HCT116 (cell line): ENCODE data around the gene CA4. TPM values are rescaled to one million over a fixed set of nuclear protein-coding genes. Genes with fewer than 3 reads are reported as not detected.
"Not testable (repeated sequence)": the region's sequence is repeated elsewhere in the genome, so short reads cannot be mapped to it uniquely, and the experiment has no call there.

Experiments used
- ATAC-seq: fragments of 200-7000 bp; cut with Tn5 transposase; 2 replicates; pipeline ENCODE4 v1.9.1; 2020; ENCODE audit warnings: mild to moderate bottlenecking, moderate library complexity
- BruUV-seq: library from RNA; stranded (reverse); fragments of 400-500 nt; replicated peaks from 2 replicates; lab custom pipeline; 2021; lab: Mats Ljungman, UMichigan
- CTCF ChIA-PET: fragments of 300-600 bp; sonication (Branson Sonifier 250); formaldehyde crosslinking; loops from one replicate; lab custom pipeline; 2021; ENCODE audit warnings: antibody characterized with exemption; lab: Charles Lee
- POLR2A ChIA-PET: fragments of 300-600, 350-600 bp; sonication (Branson Sonifier 250); formaldehyde crosslinking; loops from one replicate; lab custom pipeline; 2021; ENCODE audit warnings: antibody characterized with exemption; lab: Charles Lee
- RAD21 ChIA-PET, 2 experiments: fragments of 300-600 bp; sonication (Branson Sonifier 250); formaldehyde crosslinking; loops; one replicate each; lab custom pipeline; 2023; ENCODE audit warnings: low total read pairs in 2 of 2; ENCODE audit not compliant: uncharacterized antibody in 2 of 2, unreplicated experiment in 2 of 2, low non-redundant PET in 1 of 2; lab: Charles Lee
- DNase-seq: peaks from one replicate; pipeline ENCODE4 v3.0.0-alpha.2; 2010; ENCODE audit warnings: low read depth, low spot score
- H2AFZ ChIP-seq: fragments of 200-600 bp; shearing (Covaris generic), sonication (generic); 2 replicates; pipeline ENCODE4 v1.6.1; 2017; ENCODE audit warnings: low read depth, mixed run types, mixed read lengths, antibody characterized with exemption, low read length; ENCODE audit not compliant: poor library complexity, severe bottlenecking
- H3K27ac ChIP-seq: 2 replicates; pipeline ENCODE4 v1.5.1; 2012; ENCODE audit warnings: low read depth, low read length
- H3K27me3 ChIP-seq: fragments of 200-600 bp; sonication (generic); 2 replicates; pipeline ENCODE4 v1.6.1; 2016; ENCODE audit warnings: mixed run types, low read length, mixed read lengths; ENCODE audit not compliant: insufficient read depth
- H3K36me3 ChIP-seq, 2 experiments: fragments of 200-500 bp in 1 of 2; fragments of 200-600 bp in 1 of 2; sonication (Bioruptor generic) in 1 of 2; sonication (generic) in 1 of 2; 2 replicates each; pipeline versions ENCODE4 v1.5.1 to v1.6.1; 2014 to 2016; ENCODE audit warnings: low read length in 2 of 2, inconsistent platforms in 1 of 2, mixed read lengths in 1 of 2, mixed run types in 1 of 2; ENCODE audit not compliant: insufficient read depth in 2 of 2, control insufficient read depth in 1 of 2
- H3K4me1 ChIP-seq, 2 experiments: fragments of 200-600 bp in 1 of 2; sonication (generic) in 1 of 2; 2 replicates each; pipeline versions ENCODE4 v1.5.1 to v1.6.1; 2012 to 2017; ENCODE audit warnings: low read length in 2 of 2, inconsistent platforms in 1 of 2, mild to moderate bottlenecking in 1 of 2, mixed read lengths in 1 of 2, mixed run types in 1 of 2, moderate library complexity in 1 of 2; ENCODE audit not compliant: insufficient read depth in 2 of 2, control insufficient read depth in 1 of 2
- H3K4me2 ChIP-seq: fragments of 200-600 bp; sonication (generic); 2 replicates; pipeline ENCODE4 v1.6.1; 2017; ENCODE audit warnings: mixed run types, low read length, mixed read lengths
- H3K4me3 ChIP-seq, 2 experiments: fragments of 200-600 bp in 1 of 2; sonication (generic) in 1 of 2; replicated peaks in 1 of 2; 2 replicates each; pipeline ENCODE4 v1.5.1; 2011 to 2016; ENCODE audit warnings: low read length in 2 of 2, control low read depth in 1 of 2, low read depth in 1 of 2, mild to moderate bottlenecking in 1 of 2, mixed read lengths in 1 of 2, mixed run types in 1 of 2
- H3K79me2 ChIP-seq: fragments of 200-600 bp; sonication (generic); 2 replicates; pipeline ENCODE4 v1.6.1; 2017; ENCODE audit warnings: mild to moderate bottlenecking, mixed run types, low read length, moderate library complexity, mixed read lengths; ENCODE audit not compliant: insufficient read depth
- H3K9ac ChIP-seq: fragments of 200-600 bp; sonication (generic); 2 replicates; pipeline ENCODE4 v1.6.1; 2016; ENCODE audit warnings: low read length, mixed read lengths
- H3K9me2 ChIP-seq: fragments of 200-600 bp; sonication (generic), shearing (Covaris generic); 2 replicates; pipeline ENCODE4 v1.6.1; 2017; ENCODE audit warnings: mixed run types, mild to moderate bottlenecking, moderate library complexity; ENCODE audit not compliant: insufficient read depth
- H3K9me3 ChIP-seq, 2 experiments: fragments of 200-500 bp in 1 of 2; fragments of 200-600 bp in 1 of 2; sonication (Bioruptor generic) in 1 of 2; sonication (generic) in 1 of 2; 2 replicates each; pipeline ENCODE4 v1.6.1; 2014 to 2017; ENCODE audit warnings: low read length in 2 of 2, mixed read lengths in 2 of 2, inconsistent platforms in 1 of 2, low read depth in 1 of 2, mild to moderate bottlenecking in 1 of 2, mixed run types in 1 of 2, moderate library complexity in 1 of 2; ENCODE audit not compliant: control insufficient read depth in 1 of 2, insufficient read depth in 1 of 2
- H4K20me1 ChIP-seq: fragments of 200-600 bp; sonication (generic), shearing (Covaris generic); 2 replicates; pipeline ENCODE4 v1.6.1; 2017; ENCODE audit warnings: mixed run types, mild to moderate bottlenecking, moderate library complexity; ENCODE audit not compliant: insufficient read depth
- CBX3 ChIP-seq: IDR thresholded peaks from 2 replicates; pipeline ENCODE4 v1.6.1; 2012; ENCODE audit warnings: low read depth
- CEBPB ChIP-seq: IDR thresholded peaks from 2 replicates; pipeline ENCODE4 v1.6.1; 2012; ENCODE audit warnings: low read depth
- EZH2 ChIP-seq: fragments of 200-600 bp; sonication (generic); IDR thresholded peaks from 2 replicates; pipeline ENCODE4 v1.6.1; 2017; ENCODE audit warnings: antibody characterized with exemption, mixed run types
- EZH2phosphoT487 ChIP-seq: fragments of 200-600 bp; IDR thresholded peaks from 2 replicates; pipeline ENCODE4 v1.6.1; 2018; ENCODE audit warnings: antibody characterized with exemption, borderline replicate concordance
- JUND ChIP-seq: IDR thresholded peaks from 2 replicates; pipeline ENCODE4 v1.6.1; 2012
- POLR2AphosphoS5 ChIP-seq: IDR thresholded peaks from 2 replicates; pipeline ENCODE4 v1.6.1; 2011; ENCODE audit warnings: mild to moderate bottlenecking, low read depth, low read length, moderate library complexity
- SIN3A ChIP-seq: IDR thresholded peaks from 2 replicates; pipeline ENCODE4 v1.6.1; 2012; ENCODE audit warnings: low read depth
- SP1 ChIP-seq: IDR thresholded peaks from 2 replicates; pipeline ENCODE4 v1.6.1; 2012; ENCODE audit warnings: low read depth
- SRF ChIP-seq: IDR thresholded peaks from 2 replicates; pipeline ENCODE4 v1.6.1; 2012; ENCODE audit warnings: low read depth
- ZBTB33 ChIP-seq: IDR thresholded peaks from 2 replicates; pipeline ENCODE4 v1.6.1; 2011; ENCODE audit warnings: mild to moderate bottlenecking, low read length, moderate library complexity; ENCODE audit not compliant: insufficient replicate concordance; ENCODE audit errors: extremely low read depth
- intact Hi-C: fragments of 100-400 bp; cut with micrococcal nuclease; formaldehyde crosslinking; loops from 2 replicates; pipeline ENCODE4 v1.10.0; 2022
- total RNA-seq: library from RNA; stranded (reverse); gene quantifications from one replicate; pipeline ENCODE4 v1.2.1, GENCODE V29; 2021; ENCODE audit not compliant: unreplicated experiment
- TF ChIP-seq, protein P1 (sequence below): IDR thresholded peaks from 2 replicates; pipeline ENCODE4 v1.6.1; 2012
- TF ChIP-seq, protein P2 (sequence below): IDR thresholded peaks from 2 replicates; pipeline ENCODE4 v1.6.1; 2012

The CA4 gene
- total RNA-seq, 1 experiment from 2014 or later: 0.20 TPM

GRCh38 chr17:60188759-60189158 is 39.0 kb downstream of the CA4 start:
- Histone ChIP-seq H2AFZ (no peak overlapping the region), H3K4me3 (no peak overlapping the region), H3K9ac (no peak overlapping the region), H3K79me2 (no peaks in the 10 kb centered on the region), H3K27me3 (no peaks in the 10 kb centered on the region), H3K9me3 (no peaks in the 10 kb centered on the region), H3K36me3 (peaks cover 4 to 21% of the 10 kb centered on the region in 2 experiments; a peak in 2 of 4 replicates), H3K27ac (no peak overlapping the region), H3K9me2 (no peaks in the 10 kb centered on the region), H3K4me2 (no peak overlapping the region)
- ChIA-PET RAD21 (no interaction called here), CTCF (no interaction called here)
- BruUV-seq: no TSS peak
- ATAC-seq: no peak
- intact Hi-C loops: no loop called here
- no peak for TF ChIP-seq SRF
- TF ChIP-seq CEBPB: no peak
- TF ChIP-seq POLR2AphosphoS5: no peak
- no peak for TF ChIP-seq CBX3
- TF ChIP-seq EZH2phosphoT487: no peak
- TF ChIP-seq, protein P1, sequence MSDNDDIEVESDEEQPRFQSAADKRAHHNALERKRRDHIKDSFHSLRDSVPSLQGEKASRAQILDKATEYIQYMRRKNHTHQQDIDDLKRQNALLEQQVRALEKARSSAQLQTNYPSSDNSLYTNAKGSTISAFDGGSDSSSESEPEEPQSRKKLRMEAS: no peak
- no peak for TF ChIP-seq JUND
- TF ChIP-seq ZBTB33: no peak
- no peak for TF ChIP-seq SIN3A
- no peak for TF ChIP-seq SP1
- TF ChIP-seq, protein P2, sequence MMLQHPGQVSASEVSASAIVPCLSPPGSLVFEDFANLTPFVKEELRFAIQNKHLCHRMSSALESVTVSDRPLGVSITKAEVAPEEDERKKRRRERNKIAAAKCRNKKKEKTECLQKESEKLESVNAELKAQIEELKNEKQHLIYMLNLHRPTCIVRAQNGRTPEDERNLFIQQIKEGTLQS: no peak
- no peak for TF ChIP-seq EZH2
- TF ChIP-seq, all 23 proteins: peak for 0
- no peak for DNase-seq
- Histone ChIP-seq H4K20me1 (no peaks in the 10 kb centered on the region), H3K4me1 (no peaks in the 10 kb centered on the region)
- POLR2A ChIA-PET: no interaction called here

DNA sequence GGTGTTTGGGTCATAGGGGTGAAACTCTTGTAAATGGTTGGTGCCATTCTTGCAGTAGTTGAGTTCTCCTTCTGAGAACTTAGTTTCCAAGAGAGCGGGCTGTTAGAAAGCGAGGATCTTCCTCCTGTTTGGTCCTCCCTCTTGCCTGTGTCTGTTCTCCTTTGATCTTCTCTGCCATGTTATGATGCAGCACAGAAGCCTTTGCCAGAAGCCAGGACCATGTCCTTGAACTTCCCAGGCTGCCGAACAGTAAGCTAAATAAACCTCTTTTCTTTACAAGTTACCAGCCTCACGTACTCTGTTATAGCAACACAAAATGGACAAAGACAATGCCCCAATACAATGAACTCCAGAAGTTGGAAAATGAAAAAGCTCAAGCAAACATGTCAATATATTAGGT is 40.3 kb downstream of the CA4 start:
- H3K79me2 ChIP-seq, POLR2A ChIA-PET, H2AFZ ChIP-seq, intact Hi-C loops, H3K9me3 ChIP-seq, BruUV-seq, H3K9me2 ChIP-seq, CTCF ChIA-PET, RAD21 ChIA-PET, H4K20me1 ChIP-seq, DNase-seq, ATAC-seq, H3K4me3 ChIP-seq, H3K27ac ChIP-seq, H3K4me1 ChIP-seq, H3K27me3 ChIP-seq, H3K9ac ChIP-seq, H3K4me2 ChIP-seq: not testable (repeated sequence)
- H3K36me3 ChIP-seq: peaks cover 4 to 19% of the 10 kb centered on the region in 2 experiments; a peak in 2 of 4 replicates

GRCh38 chr17:60193032-60193431 is 43.3 kb downstream of the CA4 start:
- H3K4me3 ChIP-seq, CTCF ChIA-PET, POLR2A ChIA-PET, ATAC-seq, H3K27me3 ChIP-seq, H3K9me3 ChIP-seq, H3K27ac ChIP-seq, intact Hi-C loops, H3K9ac ChIP-seq, BruUV-seq, H3K9me2 ChIP-seq, H4K20me1 ChIP-seq, H3K4me1 ChIP-seq, RAD21 ChIA-PET, DNase-seq, H3K4me2 ChIP-seq, H3K79me2 ChIP-seq, H2AFZ ChIP-seq: not testable (repeated sequence)
- peaks cover 7 to 20% of the 10 kb centered on the region in 2 experiments; a peak in 2 of 4 replicates for H3K36me3 ChIP-seq
